ENCODE measurements around the gene MRC1. TPM values are rescaled to one million over a fixed set of nuclear protein-coding genes. Genes with fewer than 3 reads are reported as not detected.

Gene MRC1
- total and polyA plus RNA-seq, 2 of the 8 experiments (the other 6 are each of a cell fraction or from before 2014, with no cell fraction given): 0.03 to 0.06 TPM

- H2BK5ac ChIP-seq (ENCODE audit: low read depth, low read length): no peak overlapping the region
- ChIA-PET CTCF (ENCODE audit: partially characterized antibody) (interaction anchor here (0.7 to 1.6 kb wide), 4 partner anchors 11 to 23 kb away, joined by 3 to 4 read pairs (median 4); no protein-coding TSS in a partner anchor), POLR2A (ENCODE audit: partially characterized antibody) (no interaction called here)
- H4K91ac ChIP-seq (replicated peaks; ENCODE audit: insufficient read length, low read length): no peak overlapping the region
- H3K23ac ChIP-seq (ENCODE audit: insufficient read length): no peak overlapping the region
- H3K27ac ChIP-seq (ENCODE audit: low read depth, low read length): no peak overlapping the region
- 14% methylated on average over 4 of the region's 4 CpGs; no CpG with 5 or more reads in 1 of the 2 experiments for WGBS, 2 experiments (ENCODE audit: extremely low coverage in 1 of 2, insufficient coverage in 1 of 2, insufficient read length in 1 of 2, insufficient replicate concordance in 2 of 2, low coverage in 1 of 2, low lambda C conversion rate in 2 of 2, missing lambda C conversion rate in 1 of 2)
- H3K9me3 ChIP-seq (ENCODE audit: insufficient read depth in 2 of 2, low read depth in 1 of 2, low read length in 1 of 2): peaks cover 0 to 5% of the 10 kb centered on the region in 2 experiments; a peak in 1 of 4 replicates
- no peak overlapping the region for H3K9ac ChIP-seq (replicated peaks in 1 of 4; ENCODE audit: extremely low read depth in 1 of 4, low read depth in 3 of 4, low read length in 3 of 4)
- no peak overlapping the region for H3K4ac ChIP-seq (replicated peaks; ENCODE audit: insufficient read length, low read depth, low read length)
- no peak overlapping the region for H3K18ac ChIP-seq (ENCODE audit: extremely low read depth, low read length)
- H3K4me1 ChIP-seq (replicated peaks in 1 of 4; ENCODE audit: control insufficient read depth in 3 of 4, insufficient read depth in 4 of 4, low read length in 3 of 4): peaks cover 0 to 4% (median 3%) of the 10 kb centered on the region in 4 experiments; a peak in 2 of 7 replicates
- FAIRE-seq (peak; percentile 81), DNase-seq (ENCODE audit: low read depth in 1 of 2, low spot score in 2 of 2) (no peak)
- H3K4me2 ChIP-seq (ENCODE audit: insufficient read depth in 1 of 2, low read depth in 2 of 2, low read length in 2 of 2): 0 out of 4 replicates have a peak overlapping the region, but pooled peaks of 1 of the 2 experiments have one; percentile 0
- H4K8ac ChIP-seq (ENCODE audit: extremely low read depth, insufficient read depth, low read length): no peak overlapping the region
- H3K79me1 ChIP-seq (ENCODE audit: low read depth, low read length): no peaks in the 10 kb centered on the region
- H3K27me3 ChIP-seq (replicated peaks in 1 of 4; ENCODE audit: control insufficient read depth in 3 of 4, extremely low read depth in 1 of 4, insufficient read depth in 3 of 4, low read length in 3 of 4): peaks cover 31 to 45% (median 38%) of the 10 kb centered on the region in 4 experiments
- H3K56ac ChIP-seq (replicated peaks; ENCODE audit: insufficient read length, low read depth, low read length): no peak overlapping the region
- H2BK120ac ChIP-seq (replicated peaks; ENCODE audit: low read depth, low read length): no peak overlapping the region
- no peak overlapping the region for H3K14ac ChIP-seq (ENCODE audit: insufficient read length)
- H2BK15ac ChIP-seq (ENCODE audit: low read length): no peak overlapping the region
- H2AFZ ChIP-seq (ENCODE audit: low read length): no peak overlapping the region
- no peaks in the 10 kb centered on the region for H3K23me2 ChIP-seq (ENCODE audit: low read depth, low read length)
- H4K20me1 ChIP-seq (replicated peaks in 1 of 2; ENCODE audit: control insufficient read depth in 1 of 2, insufficient read depth in 2 of 2, low read length in 2 of 2): peaks cover 0 to 2% of the 10 kb centered on the region in 2 experiments
- H3K36me3 ChIP-seq (ENCODE audit: control insufficient read depth in 2 of 4, insufficient read depth in 4 of 4, low read length in 3 of 4): no peaks in the 10 kb centered on the region
- H2BK20ac ChIP-seq (ENCODE audit: low read length): no peak overlapping the region
- H4K5ac ChIP-seq (ENCODE audit: insufficient read length, low read depth, low read length): no peak overlapping the region
- H3K79me2 ChIP-seq (ENCODE audit: control insufficient read depth in 1 of 2, insufficient read depth in 2 of 2, low read length in 2 of 2): no peaks in the 10 kb centered on the region
- H3K4me3 ChIP-seq (ENCODE audit: extremely low read depth in 1 of 4, insufficient read depth in 2 of 4, low read depth in 3 of 4, low read length in 4 of 4): no peak overlapping the region
- H2AK5ac ChIP-seq (ENCODE audit: low read depth, low read length): no peak overlapping the region
- no peak overlapping the region for H2BK12ac ChIP-seq (ENCODE audit: low read depth, low read length)
- TF ChIP-seq EZH2 (IDR thresholded peaks at IDR 0.05; ENCODE audit: low read depth, low read length, severe bottlenecking) (no peak), PHF8 (conservative IDR thresholded peaks at IDR 0.05; ENCODE audit: low read depth, low read length) (no peak), NANOG (IDR thresholded peaks at IDR 0.05; ENCODE audit: insufficient read depth, low read depth, low read length, poor library complexity, severe bottlenecking) (peak; percentile 62), GABPA (IDR thresholded peaks at IDR 0.05; ENCODE audit: borderline replicate concordance, insufficient read depth, low read length) (no peak), EP300 (IDR thresholded peaks at IDR 0.05; ENCODE audit: borderline replicate concordance in 1 of 2, low read depth in 2 of 2, low read length in 2 of 2) (peak in 1 of 2 experiments; percentile 9; a peak in 1 of 3 replicates), ATF2 (IDR thresholded peaks at IDR 0.05; ENCODE audit: low read length) (no peak), CTCF (IDR thresholded peaks at IDR 0.05; ENCODE audit: control extremely low read depth in 1 of 3, insufficient read depth in 1 of 3, low read depth in 1 of 3, low read length in 3 of 3) (no peak), POU5F1 (IDR thresholded peaks at IDR 0.05; ENCODE audit: low read depth, low read length) (peak; percentile 60; the same call in 1 of the 2 replicates)
Measured at GRCh38 chr10:17764142-17764541, 45.0 kb upstream of the MRC1 start.
